DND-41 (cell line): ENCODE measurements around the gene RABGAP1L.

Experiments used
- ATAC-seq: fragments of 200-7000 bp; cut with Tn5 transposase; 3 replicates; pipeline ENCODE4 v1.9.1; 2021; ENCODE audit warnings: low read depth; ENCODE audit not compliant: insufficient read depth
- DNase-seq: peaks from one replicate; pipeline ENCODE4 v3.0.0-alpha.2; 2020
- H2AFZ ChIP-seq: 2 replicates; pipeline ENCODE4 v1.6.0; 2012; ENCODE audit warnings: low read depth, low read length
- H3K27ac ChIP-seq: 2 replicates; pipeline ENCODE4 v1.5.1; 2012; ENCODE audit warnings: low read length, inconsistent platforms
- H3K27me3 ChIP-seq: fragments of 200-600 bp; sonication (generic); 2 replicates; pipeline ENCODE4 v1.6.0; 2012; ENCODE audit warnings: low read length, mild to moderate bottlenecking, inconsistent platforms; ENCODE audit not compliant: insufficient read depth, poor library complexity
- H3K36me3 ChIP-seq: 2 replicates; pipeline ENCODE4 v1.5.1; 2012; ENCODE audit warnings: low read length, inconsistent platforms; ENCODE audit not compliant: insufficient read depth
- H3K4me1 ChIP-seq: 2 replicates; pipeline ENCODE4 v1.5.1; 2012; ENCODE audit warnings: mild to moderate bottlenecking, low read length; ENCODE audit not compliant: insufficient read depth
- H3K4me2 ChIP-seq: 2 replicates; pipeline ENCODE4 v1.6.0; 2012; ENCODE audit warnings: mild to moderate bottlenecking, moderate library complexity, low read length, inconsistent platforms; ENCODE audit not compliant: insufficient read depth
- H3K4me3 ChIP-seq, 2 experiments: fragments of 200-600 bp in 1 of 2; shearing (Covaris generic) in 1 of 2; 2 replicates each; pipeline ENCODE4 v1.5.1; 2012 to 2016; ENCODE audit warnings: inconsistent platforms in 2 of 2, low read length in 2 of 2, mild to moderate bottlenecking in 2 of 2, low read depth in 1 of 2, moderate library complexity in 1 of 2
- H3K79me2 ChIP-seq: 2 replicates; pipeline ENCODE4 v1.6.0; 2012; ENCODE audit warnings: low read length, inconsistent platforms; ENCODE audit not compliant: insufficient read depth
- H3K9ac ChIP-seq: 2 replicates; pipeline ENCODE4 v1.6.0; 2012; ENCODE audit warnings: low read depth, mild to moderate bottlenecking, inconsistent platforms, low read length, moderate library complexity
- H3K9me3 ChIP-seq: 2 replicates; pipeline ENCODE4 v1.5.1; 2012; ENCODE audit warnings: low read length, moderate library complexity, mild to moderate bottlenecking, inconsistent platforms; ENCODE audit not compliant: insufficient read depth, severe bottlenecking
- H4K20me1 ChIP-seq: 2 replicates; pipeline ENCODE4 v1.6.0; 2012; ENCODE audit warnings: low read length; ENCODE audit not compliant: insufficient read depth
- EZH2 ChIP-seq: IDR thresholded peaks from 3 replicates; pipeline ENCODE4 v1.6.1; 2012; ENCODE audit warnings: borderline replicate concordance, low read depth, mild to moderate bottlenecking, moderate library complexity, low read length, inconsistent platforms; ENCODE audit not compliant: severe bottlenecking
- TF ChIP-seq, protein P1 (sequence below): IDR thresholded peaks from 2 replicates; pipeline ENCODE4 v1.5.1; 2012; ENCODE audit warnings: borderline replicate concordance, low read length, moderate library complexity, mild to moderate bottlenecking; ENCODE audit not compliant: poor library complexity, severe bottlenecking; ENCODE audit errors: extremely low read depth

Gene RABGAP1L

DNA sequence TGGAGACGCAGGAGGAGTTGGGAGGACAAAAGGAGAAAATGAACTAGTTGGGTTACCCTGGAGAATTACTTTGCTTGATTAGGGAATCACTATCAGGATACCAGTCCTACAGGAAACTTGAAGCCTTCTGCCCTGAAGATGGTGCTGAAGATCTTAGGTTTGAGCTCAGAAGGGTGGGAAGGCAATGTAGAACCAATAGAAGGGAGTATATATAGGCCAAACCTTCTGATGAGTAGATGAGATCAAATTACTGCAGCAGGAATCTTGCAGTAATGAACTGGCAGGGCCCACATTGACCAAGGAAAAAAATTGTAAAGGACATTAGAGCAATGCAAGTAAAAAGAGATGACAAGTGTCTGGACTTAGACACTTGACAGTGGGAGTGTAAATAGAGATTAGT, 724.1 kb downstream of the RABGAP1L start:
- H3K27me3 ChIP-seq: no peaks in the 10 kb centered on the region
- TF ChIP-seq EZH2: no peak
- TF ChIP-seq, protein P1, sequence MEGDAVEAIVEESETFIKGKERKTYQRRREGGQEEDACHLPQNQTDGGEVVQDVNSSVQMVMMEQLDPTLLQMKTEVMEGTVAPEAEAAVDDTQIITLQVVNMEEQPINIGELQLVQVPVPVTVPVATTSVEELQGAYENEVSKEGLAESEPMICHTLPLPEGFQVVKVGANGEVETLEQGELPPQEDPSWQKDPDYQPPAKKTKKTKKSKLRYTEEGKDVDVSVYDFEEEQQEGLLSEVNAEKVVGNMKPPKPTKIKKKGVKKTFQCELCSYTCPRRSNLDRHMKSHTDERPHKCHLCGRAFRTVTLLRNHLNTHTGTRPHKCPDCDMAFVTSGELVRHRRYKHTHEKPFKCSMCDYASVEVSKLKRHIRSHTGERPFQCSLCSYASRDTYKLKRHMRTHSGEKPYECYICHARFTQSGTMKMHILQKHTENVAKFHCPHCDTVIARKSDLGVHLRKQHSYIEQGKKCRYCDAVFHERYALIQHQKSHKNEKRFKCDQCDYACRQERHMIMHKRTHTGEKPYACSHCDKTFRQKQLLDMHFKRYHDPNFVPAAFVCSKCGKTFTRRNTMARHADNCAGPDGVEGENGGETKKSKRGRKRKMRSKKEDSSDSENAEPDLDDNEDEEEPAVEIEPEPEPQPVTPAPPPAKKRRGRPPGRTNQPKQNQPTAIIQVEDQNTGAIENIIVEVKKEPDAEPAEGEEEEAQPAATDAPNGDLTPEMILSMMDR: peak; percentile 44
- no peak overlapping the region for H3K9ac ChIP-seq
- no peaks in the 10 kb centered on the region for H3K36me3 ChIP-seq
- no peak overlapping the region for H3K27ac ChIP-seq
- DNase-seq (no peak), ATAC-seq (peak; percentile 37; the same call in 1 of the 3 replicates)
- no peaks in the 10 kb centered on the region for H4K20me1 ChIP-seq
- H3K4me3 ChIP-seq: no peak overlapping the region
- H2AFZ ChIP-seq: no peak overlapping the region
- H3K4me2 ChIP-seq: no peak overlapping the region
- H3K4me1 ChIP-seq: no peaks in the 10 kb centered on the region
- no peaks in the 10 kb centered on the region for H3K9me3 ChIP-seq
- H3K79me2 ChIP-seq: no peaks in the 10 kb centered on the region

DNA sequence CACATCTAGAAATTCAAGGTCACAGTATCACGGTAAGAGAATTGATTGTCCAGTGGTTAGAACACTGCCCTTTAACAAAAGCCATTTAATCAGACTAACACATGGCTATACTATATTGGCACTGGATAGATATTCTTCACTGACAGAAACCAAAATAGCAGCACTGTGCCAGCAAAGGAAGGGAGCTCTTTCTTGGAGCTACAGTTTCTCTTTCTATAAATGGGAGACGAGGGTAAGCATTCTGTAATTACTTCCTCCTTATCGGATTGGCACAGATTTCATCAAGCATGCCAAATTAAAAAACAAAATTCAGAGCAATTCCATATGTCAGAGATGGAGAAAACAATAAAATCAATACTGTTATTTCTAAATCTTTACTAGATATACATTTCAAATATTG, 724.7 kb downstream of the RABGAP1L start:
- no peaks in the 10 kb centered on the region for H3K36me3 ChIP-seq
- DNase-seq (no peak), ATAC-seq (no peak)
- no peak overlapping the region for H3K9ac ChIP-seq
- no peak for TF ChIP-seq EZH2
- TF ChIP-seq, protein P1: no peak
- H3K4me2 ChIP-seq: no peak overlapping the region
- H2AFZ ChIP-seq: no peak overlapping the region
- no peaks in the 10 kb centered on the region for H3K79me2 ChIP-seq
- H3K9me3 ChIP-seq: no peaks in the 10 kb centered on the region
- no peak overlapping the region for H3K27ac ChIP-seq
- H3K27me3 ChIP-seq: no peaks in the 10 kb centered on the region
- H3K4me1 ChIP-seq: no peaks in the 10 kb centered on the region
- H4K20me1 ChIP-seq: no peaks in the 10 kb centered on the region
- H3K4me3 ChIP-seq: no peak overlapping the region

DNA sequence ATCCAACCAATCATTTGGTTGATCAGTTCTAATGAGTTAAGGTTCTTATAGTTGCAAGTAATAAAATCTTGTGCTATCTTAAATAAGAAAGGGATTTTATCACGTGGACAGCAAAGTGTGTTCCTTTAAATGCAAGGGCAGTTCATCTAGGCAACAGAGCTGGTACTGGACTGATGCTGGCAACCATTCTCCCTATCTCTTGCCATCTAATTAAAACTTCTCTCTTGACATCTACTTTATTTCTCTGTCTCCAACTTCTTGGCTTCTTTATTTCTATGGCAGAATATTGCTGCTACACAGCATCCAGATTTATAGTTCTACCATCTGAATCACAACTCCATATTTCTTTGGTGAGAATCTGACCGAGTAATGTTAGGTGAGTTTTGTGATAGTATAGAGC, 725.2 kb downstream of the RABGAP1L start:
- Histone ChIP-seq H3K27me3 (no peaks in the 10 kb centered on the region), H3K9ac (no peak overlapping the region), H3K4me3 (no peak overlapping the region), H4K20me1 (no peaks in the 10 kb centered on the region), H3K9me3 (no peaks in the 10 kb centered on the region), H3K79me2 (no peaks in the 10 kb centered on the region), H3K4me2 (no peak overlapping the region), H3K36me3 (no peaks in the 10 kb centered on the region), H3K27ac (no peak overlapping the region), H2AFZ (no peak overlapping the region), H3K4me1 (no peaks in the 10 kb centered on the region)
- no peak for DNase-seq
- TF ChIP-seq EZH2: no peak
- TF ChIP-seq, protein P1: no peak
- no peak for ATAC-seq

DNA sequence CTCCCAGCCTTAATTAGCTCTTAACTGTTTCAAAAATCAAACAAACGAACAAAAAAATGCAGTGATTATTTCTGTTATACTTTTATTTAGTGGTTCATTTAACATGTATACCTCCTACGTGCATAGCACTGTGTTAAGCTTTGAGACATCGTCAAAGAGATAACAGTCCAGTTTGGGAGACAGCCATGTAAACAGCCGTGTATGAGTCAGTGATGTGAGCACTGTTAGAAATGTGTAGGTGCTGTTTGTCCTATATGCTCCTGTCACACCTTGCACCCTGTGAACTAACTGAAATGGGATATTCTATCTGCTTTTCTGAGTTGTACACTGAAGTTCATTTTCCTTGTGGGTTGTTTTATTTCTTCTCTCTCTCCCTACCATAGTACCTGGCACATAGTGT, 730.7 kb downstream of the RABGAP1L start:
- H3K27ac ChIP-seq: no peak overlapping the region
- no peaks in the 10 kb centered on the region for H4K20me1 ChIP-seq
- no peaks in the 10 kb centered on the region for H3K27me3 ChIP-seq
- H3K4me3 ChIP-seq: no peak overlapping the region
- no peak overlapping the region for H3K4me2 ChIP-seq
- no peak for ATAC-seq
- H3K9ac ChIP-seq: no peak overlapping the region
- no peaks in the 10 kb centered on the region for H3K36me3 ChIP-seq
- H3K79me2 ChIP-seq: no peaks in the 10 kb centered on the region
- DNase-seq: no peak
- no peaks in the 10 kb centered on the region for H3K9me3 ChIP-seq
- TF ChIP-seq EZH2: no peak
- TF ChIP-seq, protein P1: no peak
- no peak overlapping the region for H2AFZ ChIP-seq
- H3K4me1 ChIP-seq: no peaks in the 10 kb centered on the region
